ENCODE measurements around the gene MED14. TPM values are rescaled to one million over a fixed set of nuclear protein-coding genes. Genes with fewer than 3 reads are reported as not detected.
A peak's percentile ranks its signal among the peaks of the same experiment; 100 is the strongest.

The MED14 gene
- total and polyA plus RNA-seq, 2 experiments from 2014 or later, result 11.0 to 26.7 TPM

GRCh38 chrX:40651620-40652223, 83.6 kb downstream of the MED14 start:
- Histone ChIP-seq H3K4me3 (no peak overlapping the region), H3K4me1 (ENCODE audit: low read depth) (peaks cover 5% of the 10 kb centered on the region), H3K27ac (no peak overlapping the region), H3K9me3 (ENCODE audit: low read depth) (no peaks in the 10 kb centered on the region), H3K36me3 (peaks cover 3% of the 10 kb centered on the region), H3K27me3 (no peaks in the 10 kb centered on the region)
- TF ChIP-seq CTCF (IDR thresholded peaks at IDR 0.05; ENCODE audit: low read depth, low read length), result peak; percentile 48
- DNase-seq (ENCODE audit: low read depth in 1 of 2, low spot score in 1 of 2), result peak; percentile 70 to 84

- no peaks in the 10 kb centered on the region for H3K36me3 ChIP-seq
- no peaks in the 10 kb centered on the region for H3K4me1 ChIP-seq (ENCODE audit: low read depth)
- DNase-seq (ENCODE audit: low read depth in 1 of 2, low spot score in 1 of 2), result peak; percentile 90 to 91
- peak within 1 kb of the TSS; percentile 50 for H3K4me3 ChIP-seq
- H3K9me3 ChIP-seq (ENCODE audit: low read depth), result no peaks in the 10 kb centered on the region
- peak within 1 kb of the TSS; percentile 83 for H3K27ac ChIP-seq
- no peaks in the 10 kb centered on the region for H3K27me3 ChIP-seq
- no peak for TF ChIP-seq CTCF (IDR thresholded peaks at IDR 0.05; ENCODE audit: low read depth, low read length)
Measured at GRCh38 chrX:40647307-40648197, 87.8 kb downstream of the MED14 start, which contains the start of gene CXorf38. Gene CXorf38, minus strand, starts transcription at chrX:40647561. Its CDS starts 41 bp downstream, at chrX:40647520.

- H3K4me3 ChIP-seq, result peak overlapping the region; percentile 50
- H3K27ac ChIP-seq, result peak overlapping the region; percentile 25
- peak; percentile 13 to 20 for DNase-seq (ENCODE audit: low read depth in 1 of 2, low spot score in 1 of 2)
- no peak for TF ChIP-seq CTCF (IDR thresholded peaks at IDR 0.05; ENCODE audit: low read depth, low read length)
- no peaks in the 10 kb centered on the region for H3K4me1 ChIP-seq (ENCODE audit: low read depth)
- H3K27me3 ChIP-seq, result no peaks in the 10 kb centered on the region
- H3K36me3 ChIP-seq, result no peaks in the 10 kb centered on the region
- no peaks in the 10 kb centered on the region for H3K9me3 ChIP-seq (ENCODE audit: low read depth)
Measured at GRCh38 chrX:40646489-40647306, 88.6 kb downstream of the MED14 start.

- no peak overlapping the region for H3K27ac ChIP-seq
- DNase-seq (ENCODE audit: low read depth in 1 of 2, low spot score in 1 of 2), result peak in 1 of 2 donors; percentile 73
- H3K4me1 ChIP-seq (ENCODE audit: low read depth), result no peaks in the 10 kb centered on the region
- TF ChIP-seq CTCF (IDR thresholded peaks at IDR 0.05; ENCODE audit: low read depth, low read length), result no peak
- H3K9me3 ChIP-seq (ENCODE audit: low read depth), result no peaks in the 10 kb centered on the region
- no peak overlapping the region for H3K4me3 ChIP-seq
- no peaks in the 10 kb centered on the region for H3K27me3 ChIP-seq
- H3K36me3 ChIP-seq, result no peaks in the 10 kb centered on the region
Measured at GRCh38 chrX:40644821-40645358, 90.5 kb downstream of the MED14 start.

GRCh38 chrX:40644176-40644575, 91.2 kb downstream of the MED14 start:
- Histone ChIP-seq H3K4me1 (ENCODE audit: low read depth) (no peaks in the 10 kb centered on the region), H3K36me3 (no peaks in the 10 kb centered on the region), H3K4me3 (no peak overlapping the region), H3K27me3 (no peaks in the 10 kb centered on the region), H3K27ac (no peak overlapping the region), H3K9me3 (ENCODE audit: low read depth) (no peaks in the 10 kb centered on the region)
- peak in 1 of 2 donors; percentile 78 for DNase-seq (ENCODE audit: low read depth in 1 of 2, low spot score in 1 of 2)
- no peak for TF ChIP-seq CTCF (IDR thresholded peaks at IDR 0.05; ENCODE audit: low read depth, low read length)
